GM12801 (cell line): ENCODE data around the gene TK2.

Experiments used
- CTCF ChIP-seq: IDR thresholded peaks from one replicate; pipeline ENCODE4 v1.5.1; 2011; ENCODE audit warnings: control low read depth; ENCODE audit not compliant: insufficient read length; ENCODE audit errors: extremely low read depth

TK2 gene

GRCh38 chr16:66459878-66460277, 90.0 kb downstream of the TK2 start:
- no peak for TF ChIP-seq CTCF

GRCh38 chr16:66458853-66459252, 91.1 kb downstream of the TK2 start:
- no peak for TF ChIP-seq CTCF

GRCh38 chr16:66458292-66458691, 91.6 kb downstream of the TK2 start:
- no peak for TF ChIP-seq CTCF
